Natural killer cell treated with Interleukin-12 subunit alpha and Interleukin-12 subunit beta and Interleukin-15 and Interleukin-18, amount 100 ng/mL, for 72 hours (primary cell): ENCODE results near the gene CHMP6. TPM values are rescaled to one million over a fixed set of nuclear protein-coding genes. Genes with fewer than 3 reads are reported as not detected.
"Not testable (repeated sequence)": the region's sequence is repeated elsewhere in the genome, so short reads cannot be mapped to it uniquely, and the experiment has no call there.

ENCODE experiments used
- ATAC-seq, 2 donors: fragments of 150-1000 bp; cut with Tn5 transposase in 1 of 2; sonication (Bioruptor Pico), chemical (Tn5 transposase) in 1 of 2; 2 replicates each; pipeline ENCODE4 v1.10.0; 2021
- DNase-seq: peaks from one replicate; pipeline ENCODE4 v3.0.0; 2022; ENCODE audit warnings: low spot score
- H3K27ac Mint-ChIP-seq, 2 donors: 1 replicate in 1 of 2; 2 replicates in 1 of 2; pipeline ENCODE4 v1.8.0; 2022; ENCODE audit warnings: mixed read lengths in 2 of 2, mild to moderate bottlenecking in 1 of 2, moderate library complexity in 1 of 2
- H3K27me3 Mint-ChIP-seq, 2 donors: 1 replicate in 1 of 2; 2 replicates in 1 of 2; pipeline ENCODE4 v1.8.0; 2022; ENCODE audit warnings: mixed read lengths in 2 of 2
- H3K36me3 Mint-ChIP-seq: one replicate; pipeline ENCODE4 v1.8.0; 2022; ENCODE audit warnings: mixed read lengths
- H3K4me1 Mint-ChIP-seq, 2 donors: 1 replicate in 1 of 2; 2 replicates in 1 of 2; pipeline ENCODE4 v1.8.0; 2022; ENCODE audit warnings: low read depth in 2 of 2, mixed read lengths in 2 of 2, mild to moderate bottlenecking in 1 of 2
- H3K4me3 Mint-ChIP-seq: one replicate; pipeline ENCODE4 v1.8.0; 2022; ENCODE audit warnings: mixed read lengths
- H3K9me3 Mint-ChIP-seq: 2 replicates; pipeline ENCODE4 v1.8.0; 2022; ENCODE audit warnings: mixed read lengths
- total RNA-seq, 2 donors: library from RNA; stranded (reverse); gene quantifications; one replicate each; pipeline ENCODE4 v1.2.3, GENCODE V29; 2022

Gene CHMP6
- total RNA-seq, 2 donors from 2014 or later, result 33.1 to 43.7 TPM

DNA sequence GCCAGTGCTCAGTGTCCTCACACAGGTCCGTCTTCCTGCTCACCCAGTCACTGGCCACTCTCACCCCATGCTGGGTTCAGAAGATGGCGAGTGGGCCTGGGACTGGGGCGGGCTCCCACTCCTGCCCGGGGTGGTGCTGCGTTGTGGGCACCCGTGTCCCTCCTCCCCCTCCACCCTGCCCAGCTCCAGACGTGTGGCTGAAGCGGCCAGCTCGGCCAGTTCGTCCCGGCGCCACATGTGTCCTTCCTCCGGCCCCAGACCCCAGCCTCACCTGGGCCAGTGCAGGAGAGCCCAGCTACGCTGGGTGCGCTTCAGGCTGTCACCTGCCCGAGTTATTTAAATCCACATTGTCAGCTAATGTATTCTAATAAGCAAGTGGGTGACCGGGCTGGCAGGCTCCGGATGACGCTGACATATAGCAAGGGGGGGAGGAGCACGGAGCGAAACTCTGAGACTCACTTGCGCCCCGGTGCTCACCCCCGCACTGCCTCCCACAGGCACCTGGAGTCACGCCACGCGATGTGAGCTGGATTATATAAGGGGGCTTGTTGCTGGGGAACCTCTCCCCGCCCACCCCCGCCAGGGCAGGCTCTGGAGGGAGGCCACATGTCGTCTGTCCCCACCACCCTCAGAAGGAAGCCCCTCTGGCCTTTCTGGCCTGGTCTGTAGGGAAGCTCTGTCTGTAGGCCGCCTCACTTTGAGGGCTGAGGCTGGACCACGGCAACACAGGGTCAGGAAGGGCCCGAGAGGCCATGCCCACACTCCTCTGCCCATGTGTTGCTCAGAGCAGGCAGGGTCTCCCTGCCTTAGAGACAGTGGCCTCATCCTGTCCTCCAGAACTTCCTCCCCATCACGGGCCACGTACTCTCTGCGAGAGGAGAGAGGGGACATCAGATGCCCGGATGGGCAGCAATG lies 36.2 kb downstream of the CHMP6 start:
- no peak overlapping the region for H3K27ac Mint-ChIP-seq
- ATAC-seq (no peak), DNase-seq (peak; percentile 51)
- no peak overlapping the region for H3K4me3 Mint-ChIP-seq
- H3K27me3 Mint-ChIP-seq, result peaks cover 13 to 14% of the 10 kb centered on the region in 2 donors
- no peaks in the 10 kb centered on the region for H3K9me3 Mint-ChIP-seq
- peaks cover 4 to 5% of the 10 kb centered on the region in 2 donors for H3K4me1 Mint-ChIP-seq
- H3K36me3 Mint-ChIP-seq, result no peaks in the 10 kb centered on the region

- no peak overlapping the region for H3K27ac Mint-ChIP-seq
- H3K9me3 Mint-ChIP-seq, result no peaks in the 10 kb centered on the region
- peaks cover 13 to 19% of the 10 kb centered on the region in 2 donors for H3K27me3 Mint-ChIP-seq
- no peak for ATAC-seq
- H3K4me1 Mint-ChIP-seq, result peaks cover 5 to 8% of the 10 kb centered on the region in 2 donors
- H3K36me3 Mint-ChIP-seq, result no peaks in the 10 kb centered on the region
- H3K4me3 Mint-ChIP-seq, result no peak overlapping the region
- peak; percentile 54 for DNase-seq
Observed at GRCh38 chr17:81028506-81028858, 36.8 kb downstream of the CHMP6 start.

GRCh38 chr17:81029859-81030258 lies 38.2 kb downstream of the CHMP6 start:
- no peak for ATAC-seq
- Mint-ChIP-seq H3K9me3 (no peaks in the 10 kb centered on the region), H3K4me3 (no peak overlapping the region), H3K4me1 (peaks cover 4 to 6% of the 10 kb centered on the region in 2 donors), H3K27ac (no peak overlapping the region), H3K27me3 (peaks cover 13 to 19% of the 10 kb centered on the region in 2 donors), H3K36me3 (no peaks in the 10 kb centered on the region)
- peak; percentile 57 for DNase-seq

DNA sequence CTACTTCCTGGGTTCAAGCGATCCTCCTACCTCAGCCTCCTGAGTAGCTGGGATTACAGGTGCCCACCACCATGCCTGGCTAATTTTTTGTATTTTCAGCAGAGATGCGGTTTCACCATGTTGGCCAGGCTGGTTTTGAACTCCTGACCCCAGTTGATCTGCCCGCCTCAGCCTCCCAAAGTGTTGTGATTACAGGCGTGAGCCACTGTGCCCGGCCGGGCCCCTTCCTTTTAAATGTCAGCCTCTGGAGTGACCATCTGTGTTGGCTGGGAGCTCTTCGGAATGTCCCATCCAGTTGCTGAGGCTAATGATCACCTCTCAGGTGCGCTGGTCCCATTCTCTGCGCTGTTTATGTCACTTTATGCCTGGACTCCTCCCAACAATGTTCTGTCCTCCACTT lies 38.7 kb downstream of the CHMP6 start:
- not testable (repeated sequence) for H3K4me3 Mint-ChIP-seq, ATAC-seq, H3K9me3 Mint-ChIP-seq, H3K27ac Mint-ChIP-seq, H3K4me1 Mint-ChIP-seq, H3K36me3 Mint-ChIP-seq
- peak; percentile 44 for DNase-seq
- H3K27me3 Mint-ChIP-seq, result peaks cover 13 to 19% of the 10 kb centered on the region in 2 donors

DNA sequence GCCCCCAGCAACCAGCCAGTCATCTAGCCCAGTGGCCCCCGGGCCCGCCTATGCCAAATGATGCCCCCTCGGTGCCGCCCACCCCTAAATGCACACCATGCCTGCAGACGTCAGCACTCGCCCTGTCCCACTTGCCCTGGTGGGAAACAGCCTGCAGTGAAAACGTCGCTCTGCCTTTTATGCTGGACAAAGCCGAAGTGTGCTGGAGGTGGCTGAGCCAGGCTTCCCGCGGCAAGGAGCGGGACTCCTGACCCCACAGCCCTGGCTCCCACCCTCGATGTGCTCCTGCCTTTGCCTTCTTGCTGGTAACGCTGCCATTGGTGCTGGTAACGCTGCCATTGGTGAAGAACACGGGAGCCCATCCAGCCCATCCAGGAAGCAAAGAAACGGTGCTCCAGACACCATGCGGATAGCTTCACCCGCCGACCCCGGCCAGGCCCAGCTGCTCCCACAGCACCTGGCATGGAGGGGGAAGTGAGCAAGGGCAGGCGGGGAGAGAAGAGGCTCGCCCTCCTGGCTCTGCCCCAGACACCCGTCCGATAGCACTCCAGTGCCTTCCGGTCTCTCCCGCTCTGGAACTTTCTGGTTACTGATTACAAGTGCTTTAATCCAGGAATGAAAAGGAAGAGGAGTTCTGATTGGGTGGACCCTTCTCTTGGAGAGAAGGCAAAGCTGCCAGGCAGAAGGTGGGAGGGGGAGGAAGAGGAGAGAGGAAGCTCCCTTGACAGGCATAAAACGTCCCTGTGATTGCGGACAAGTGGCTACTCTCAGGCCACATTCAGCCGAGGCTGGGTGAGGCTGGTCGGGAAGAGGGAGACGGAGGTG lies 39.3 kb downstream of the CHMP6 start:
- peaks cover 4 to 6% of the 10 kb centered on the region in 2 donors for H3K4me1 Mint-ChIP-seq

DNA sequence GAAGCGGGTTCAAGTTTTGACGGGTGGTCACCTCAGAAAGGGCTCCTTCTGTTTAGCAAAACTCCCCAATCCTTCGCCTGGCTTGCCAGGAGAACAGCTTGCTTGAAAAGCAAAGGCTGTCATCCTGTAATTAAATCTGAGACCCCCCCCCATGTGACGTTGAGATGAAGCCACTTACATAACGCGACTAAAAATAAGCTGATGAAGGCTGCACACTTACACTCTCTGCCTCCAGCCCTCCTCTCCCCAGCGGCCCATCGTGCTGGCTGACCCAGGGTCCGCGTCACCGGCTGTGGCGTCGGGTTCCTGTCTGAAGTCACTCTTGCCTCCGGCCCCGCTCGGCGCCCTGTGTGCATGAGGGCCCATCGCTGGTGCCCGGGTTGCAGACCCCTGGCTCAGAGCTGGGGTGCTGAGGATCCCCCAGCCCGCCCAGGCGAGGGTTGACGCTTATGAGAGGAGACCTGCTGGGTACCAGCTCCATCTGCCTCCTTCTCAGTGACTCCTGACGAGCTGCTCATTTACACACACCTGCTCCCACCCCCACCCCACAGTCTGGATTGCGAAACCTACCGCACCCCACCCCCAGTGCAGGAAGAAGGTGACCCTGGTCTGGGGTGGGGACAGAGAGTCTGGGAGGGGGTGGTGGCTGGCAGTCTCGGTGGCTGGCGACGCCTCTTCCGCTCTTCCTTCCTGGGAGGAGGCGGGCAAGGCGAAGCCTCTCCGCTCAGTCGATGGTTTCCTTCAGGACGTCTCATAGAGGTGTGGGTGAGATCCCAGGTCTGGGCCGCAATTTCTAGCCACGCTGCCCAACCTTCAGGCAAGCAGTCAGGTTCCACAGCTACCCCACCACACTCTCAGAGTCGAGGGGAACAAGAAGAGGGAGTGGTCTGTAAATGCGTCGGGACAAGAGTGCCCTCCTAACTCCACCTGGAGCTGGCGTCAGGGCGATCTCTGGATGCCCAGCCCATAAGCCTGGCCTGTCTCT lies 40.2 kb downstream of the CHMP6 start:
- Mint-ChIP-seq H3K9me3 (no peaks in the 10 kb centered on the region), H3K4me1 (peaks cover 4 to 6% of the 10 kb centered on the region in 2 donors), H3K36me3 (no peaks in the 10 kb centered on the region), H3K4me3 (no peak overlapping the region), H3K27ac (no peak overlapping the region), H3K27me3 (peaks cover 11 to 16% of the 10 kb centered on the region in 2 donors)
- no peak for DNase-seq
- ATAC-seq, result no peak

More for the DNA sequence above, 39.3 kb downstream of the CHMP6 start:
- Mint-ChIP-seq H3K4me3 (no peak overlapping the region), H3K36me3 (no peaks in the 10 kb centered on the region), H3K27me3 (peaks cover 13 to 19% of the 10 kb centered on the region in 2 donors), H3K9me3 (no peaks in the 10 kb centered on the region), H3K27ac (no peak overlapping the region)
- peak; percentile 41 for DNase-seq
- no peak for ATAC-seq

- Mint-ChIP-seq H3K4me3 (peak overlapping the region; percentile 65), H3K4me1 (peaks cover 6 to 7% of the 10 kb centered on the region in 2 donors), H3K27me3 (peaks cover 8 to 12% of the 10 kb centered on the region in 2 donors), H3K27ac (no peak overlapping the region), H3K9me3 (no peaks in the 10 kb centered on the region), H3K36me3 (no peaks in the 10 kb centered on the region)
- DNase-seq, result no peak
- ATAC-seq, result no peak
Observed at GRCh38 chr17:81032641-81033480, 41.2 kb downstream of the CHMP6 start.

GRCh38 chr17:81033535-81034167 lies 42.0 kb downstream of the CHMP6 start:
- DNase-seq (no peak), ATAC-seq (no peak)
- H3K27me3 Mint-ChIP-seq, result peaks cover 8 to 12% of the 10 kb centered on the region in 2 donors
- H3K27ac Mint-ChIP-seq, result no peak overlapping the region
- H3K4me1 Mint-ChIP-seq, result peaks cover 6 to 7% of the 10 kb centered on the region in 2 donors
- H3K4me3 Mint-ChIP-seq, result peak overlapping the region; percentile 75
- H3K9me3 Mint-ChIP-seq, result no peaks in the 10 kb centered on the region
- no peaks in the 10 kb centered on the region for H3K36me3 Mint-ChIP-seq

DNA sequence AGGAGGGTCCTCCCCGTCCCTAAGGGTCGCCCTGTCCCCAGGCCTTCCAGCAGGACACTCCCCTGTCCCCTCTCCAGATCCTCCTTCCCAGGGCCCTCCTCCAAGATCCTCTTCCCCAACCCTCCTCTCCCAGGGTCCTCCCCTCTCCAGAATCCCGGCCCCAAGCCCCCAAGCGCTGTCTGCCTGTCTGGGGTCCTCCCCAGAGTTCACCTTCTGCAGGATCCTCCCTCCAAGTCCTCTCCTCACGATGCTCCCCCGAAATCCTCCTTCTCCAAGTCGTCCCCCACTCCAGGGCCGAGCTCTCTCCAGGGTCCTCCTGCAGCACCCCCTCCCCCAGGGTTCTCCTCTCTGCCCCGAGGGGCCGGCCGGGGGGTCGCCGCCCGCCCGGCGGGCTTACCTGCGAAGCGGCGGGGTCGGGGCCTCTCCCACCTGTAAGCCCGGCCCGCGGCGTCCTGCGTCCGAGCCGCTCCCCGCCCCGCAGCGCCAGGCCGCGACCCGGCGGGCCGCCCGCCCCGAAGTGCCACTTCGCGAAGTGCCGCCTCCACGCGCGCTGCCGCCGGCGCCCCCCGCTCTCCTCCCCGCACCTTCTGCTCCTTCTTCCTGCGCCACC lies 42.6 kb downstream of the CHMP6 start:
- no peaks in the 10 kb centered on the region for H3K36me3 Mint-ChIP-seq
- H3K4me3 Mint-ChIP-seq, result peak overlapping the region; percentile 75
- H3K4me1 Mint-ChIP-seq, result peaks cover 6 to 7% of the 10 kb centered on the region in 2 donors
- H3K27ac Mint-ChIP-seq, result no peak overlapping the region
- no peaks in the 10 kb centered on the region for H3K9me3 Mint-ChIP-seq
- H3K27me3 Mint-ChIP-seq, result peaks cover 8 to 9% of the 10 kb centered on the region in 2 donors
- ATAC-seq (peak in 1 of 2 donors; percentile 22), DNase-seq (no peak)

- Mint-ChIP-seq H3K27ac (peak within 1 kb of the TSS in 1 of 2 donors; percentile 59), H3K9me3 (no peaks in the 10 kb centered on the region), H3K4me1 (peaks cover 6 to 7% of the 10 kb centered on the region in 2 donors), H3K36me3 (no peaks in the 10 kb centered on the region), H3K27me3 (peaks cover 8 to 9% of the 10 kb centered on the region in 2 donors), H3K4me3 (peak within 1 kb of the TSS; percentile 84)
- ATAC-seq, result peak; percentile 88 to 89
- DNase-seq, result peak; percentile 96
Observed at GRCh38 chr17:81034779-81035520, 43.3 kb downstream of the CHMP6 start, which contains the start of gene BAIAP2. Gene BAIAP2, plus strand, starts transcription at chr17:81035151. Its CDS starts 104 bp downstream, at chr17:81035255.

GRCh38 chr17:81035521-81036196 lies 44.0 kb downstream of the CHMP6 start:
- Mint-ChIP-seq H3K36me3 (no peaks in the 10 kb centered on the region), H3K4me3 (peak overlapping the region; percentile 77), H3K27me3 (peaks cover 8 to 9% of the 10 kb centered on the region in 2 donors), H3K9me3 (no peaks in the 10 kb centered on the region), H3K27ac (peak overlapping the region in 1 of 2 donors; percentile 59), H3K4me1 (peaks cover 6 to 7% of the 10 kb centered on the region in 2 donors)
- ATAC-seq, result no peak
- DNase-seq, result peak; percentile 68
